ENCODE results near the gene OR2AE1. TPM values are rescaled to one million over a fixed set of nuclear protein-coding genes. Genes with fewer than 3 reads are reported as not detected.

Gene OR2AE1
- 0.20 and 0.31 TPM in 2 replicates for total RNA-seq

GRCh38 chr7:99876933-99877332 lies at the start of gene OR2AE1:
Gene OR2AE1 (minus strand): TSS chr7:99877033. CDS start chr7:99877033, 0 bp downstream.
- intact Hi-C loops (cut with micrococcal nuclease) = no loop called here
- no peaks in the 10 kb centered on the region for H3K4me1 Mint-ChIP-seq (ENCODE audit: low read depth)
- no peak within 1 kb of the TSS for H3K4me3 Mint-ChIP-seq
- DNase-seq (ENCODE audit: low spot score) = no peak
- H3K36me3 Mint-ChIP-seq (ENCODE audit: low read depth) = no peaks in the 10 kb centered on the region
- no peak within 1 kb of the TSS for H3K27ac Mint-ChIP-seq
- no peaks in the 10 kb centered on the region for H3K9me3 Mint-ChIP-seq
- peaks cover 7% of the 10 kb centered on the region for H3K27me3 Mint-ChIP-seq (ENCODE audit: insufficient read depth)

GRCh38 chr7:99926321-99926720 lies 49.5 kb upstream of the OR2AE1 start:
- Mint-ChIP-seq H3K36me3 (ENCODE audit: low read depth) (peaks cover 5% of the 10 kb centered on the region), H3K4me1 (ENCODE audit: low read depth) (peaks cover 24% of the 10 kb centered on the region), H3K27me3 (ENCODE audit: insufficient read depth) (peaks cover 20% of the 10 kb centered on the region), H3K27ac (no peak overlapping the region), H3K9me3 (no peaks in the 10 kb centered on the region), H3K4me3 (no peak overlapping the region)
- intact Hi-C loops (cut with micrococcal nuclease) = no loop called here
- DNase-seq (ENCODE audit: low spot score) = no peak

- no peak overlapping the region for H3K4me3 Mint-ChIP-seq
- no peak for DNase-seq (ENCODE audit: low spot score)
- peaks cover 8% of the 10 kb centered on the region for H3K36me3 Mint-ChIP-seq (ENCODE audit: low read depth)
- H3K27me3 Mint-ChIP-seq (ENCODE audit: insufficient read depth) = peaks cover 20% of the 10 kb centered on the region
- no peak overlapping the region for H3K27ac Mint-ChIP-seq
- H3K9me3 Mint-ChIP-seq = no peaks in the 10 kb centered on the region
- intact Hi-C loops (cut with micrococcal nuclease) = no loop called here
- H3K4me1 Mint-ChIP-seq (ENCODE audit: low read depth) = peaks cover 19% of the 10 kb centered on the region
Measured at GRCh38 chr7:99923200-99923599, 46.4 kb upstream of the OR2AE1 start.

GRCh38 chr7:99920149-99920548 lies 43.3 kb upstream of the OR2AE1 start:
- H3K4me3 Mint-ChIP-seq = peak overlapping the region; percentile 94
- no peaks in the 10 kb centered on the region for H3K9me3 Mint-ChIP-seq
- H3K36me3 Mint-ChIP-seq (ENCODE audit: low read depth) = peaks cover 22% of the 10 kb centered on the region
- H3K4me1 Mint-ChIP-seq (ENCODE audit: low read depth) = peaks cover 40% of the 10 kb centered on the region
- DNase-seq (ENCODE audit: low spot score) = no peak
- peak overlapping the region; percentile 96 for H3K27ac Mint-ChIP-seq
- intact Hi-C loops (cut with micrococcal nuclease) = no loop called here
- peaks cover under 1% of the 10 kb centered on the region for H3K27me3 Mint-ChIP-seq (ENCODE audit: insufficient read depth)

- Mint-ChIP-seq H3K36me3 (ENCODE audit: low read depth) (peaks cover 22% of the 10 kb centered on the region), H3K4me1 (ENCODE audit: low read depth) (peaks cover 40% of the 10 kb centered on the region)
- intact Hi-C loops (cut with micrococcal nuclease) = loop anchor here (1.0 to 2.0 kb wide), 12 partner anchors 10 to 453 kb away; partner anchors contain the start of genes ATP5MF, CNPY4, COPS6 and GJC3
Measured at GRCh38 chr7:99919814-99920112, 42.9 kb upstream of the OR2AE1 start.

GRCh38 chr7:99918959-99919813 lies 42.4 kb upstream of the OR2AE1 start, which contains the start of gene TRIM4:
Gene TRIM4 (minus strand): TSS chr7:99919530. CDS start chr7:99919401, 129 bp downstream.
- H3K4me1 Mint-ChIP-seq (ENCODE audit: low read depth) = peaks cover 44% of the 10 kb centered on the region
- DNase-seq (ENCODE audit: low spot score) = peak; percentile 92

More at GRCh38 chr7:99919814-99920112, 42.9 kb upstream of the OR2AE1 start:
- Mint-ChIP-seq H3K27ac (peak overlapping the region; percentile 96), H3K9me3 (no peaks in the 10 kb centered on the region), H3K4me3 (peak overlapping the region; percentile 94), H3K27me3 (ENCODE audit: insufficient read depth) (no peaks in the 10 kb centered on the region)
- no peak for DNase-seq (ENCODE audit: low spot score)

GRCh38 chr7:99910976-99911375 lies 34.1 kb upstream of the OR2AE1 start:
- Mint-ChIP-seq H3K27me3 (ENCODE audit: insufficient read depth) (no peaks in the 10 kb centered on the region), H3K4me1 (ENCODE audit: low read depth) (peaks cover 25% of the 10 kb centered on the region), H3K36me3 (ENCODE audit: low read depth) (peaks cover 28% of the 10 kb centered on the region), H3K4me3 (no peak overlapping the region), H3K27ac (no peak overlapping the region), H3K9me3 (no peaks in the 10 kb centered on the region)
- DNase-seq (ENCODE audit: low spot score) = no peak
- intact Hi-C loops (cut with micrococcal nuclease) = no loop called here

More at GRCh38 chr7:99918959-99919813, 42.4 kb upstream of the OR2AE1 start, which contains the start of gene TRIM4:
- Mint-ChIP-seq H3K36me3 (ENCODE audit: low read depth) (peaks cover 22% of the 10 kb centered on the region), H3K27ac (peak within 1 kb of the TSS; percentile 96), H3K4me3 (peak within 1 kb of the TSS; percentile 94), H3K9me3 (no peaks in the 10 kb centered on the region), H3K27me3 (ENCODE audit: insufficient read depth) (no peaks in the 10 kb centered on the region)
- intact Hi-C loops (cut with micrococcal nuclease) = loop anchor here (1.0 to 2.0 kb wide), 13 partner anchors 10 to 480 kb away; partner anchors contain the start of genes ATP5MF, CNPY4, COPS6 and GJC3

GRCh38 chr7:99901581-99901980 lies 24.7 kb upstream of the OR2AE1 start:
- peaks cover 3% of the 10 kb centered on the region for H3K9me3 Mint-ChIP-seq
- no peaks in the 10 kb centered on the region for H3K27me3 Mint-ChIP-seq (ENCODE audit: insufficient read depth)
- no peak overlapping the region for H3K27ac Mint-ChIP-seq
- peaks cover 61% of the 10 kb centered on the region for H3K36me3 Mint-ChIP-seq (ENCODE audit: low read depth)
- intact Hi-C loops (cut with micrococcal nuclease) = no loop called here
- no peak for DNase-seq (ENCODE audit: low spot score)
- peaks cover 9% of the 10 kb centered on the region for H3K4me1 Mint-ChIP-seq (ENCODE audit: low read depth)
- no peak overlapping the region for H3K4me3 Mint-ChIP-seq

GRCh38 chr7:99899830-99900519 lies 23.1 kb upstream of the OR2AE1 start:
- peaks cover 3% of the 10 kb centered on the region for H3K9me3 Mint-ChIP-seq
- H3K4me1 Mint-ChIP-seq (ENCODE audit: low read depth) = peaks cover 9% of the 10 kb centered on the region
- intact Hi-C loops (cut with micrococcal nuclease) = no loop called here
- DNase-seq (ENCODE audit: low spot score) = no peak
- H3K27ac Mint-ChIP-seq = no peak overlapping the region
- H3K4me3 Mint-ChIP-seq = no peak overlapping the region
- H3K36me3 Mint-ChIP-seq (ENCODE audit: low read depth) = peaks cover 58% of the 10 kb centered on the region
- H3K27me3 Mint-ChIP-seq (ENCODE audit: insufficient read depth) = no peaks in the 10 kb centered on the region

- H3K4me3 Mint-ChIP-seq = no peak overlapping the region
- intact Hi-C loops (cut with micrococcal nuclease) = no loop called here
- peaks cover 50% of the 10 kb centered on the region for H3K36me3 Mint-ChIP-seq (ENCODE audit: low read depth)
- no peaks in the 10 kb centered on the region for H3K27me3 Mint-ChIP-seq (ENCODE audit: insufficient read depth)
- no peak for DNase-seq (ENCODE audit: low spot score)
- H3K27ac Mint-ChIP-seq = no peak overlapping the region
- peaks cover 3% of the 10 kb centered on the region for H3K9me3 Mint-ChIP-seq
- peaks cover 9% of the 10 kb centered on the region for H3K4me1 Mint-ChIP-seq (ENCODE audit: low read depth)
Measured at GRCh38 chr7:99898836-99899235, 22.0 kb upstream of the OR2AE1 start.

GRCh38 chr7:99898023-99898357 lies 21.2 kb upstream of the OR2AE1 start:
- Mint-ChIP-seq H3K36me3 (ENCODE audit: low read depth) (peaks cover 49% of the 10 kb centered on the region), H3K4me3 (no peak overlapping the region), H3K4me1 (ENCODE audit: low read depth) (peaks cover 9% of the 10 kb centered on the region), H3K27ac (no peak overlapping the region), H3K9me3 (peaks cover 3% of the 10 kb centered on the region), H3K27me3 (ENCODE audit: insufficient read depth) (no peaks in the 10 kb centered on the region)
- intact Hi-C loops (cut with micrococcal nuclease) = no loop called here
- DNase-seq (ENCODE audit: low spot score) = no peak

- no peak for DNase-seq (ENCODE audit: low spot score)
- Mint-ChIP-seq H3K27ac (no peak overlapping the region), H3K4me3 (no peak overlapping the region), H3K9me3 (peaks cover 3% of the 10 kb centered on the region), H3K4me1 (ENCODE audit: low read depth) (peaks cover 9% of the 10 kb centered on the region), H3K36me3 (ENCODE audit: low read depth) (peaks cover 44% of the 10 kb centered on the region), H3K27me3 (ENCODE audit: insufficient read depth) (no peaks in the 10 kb centered on the region)
- intact Hi-C loops (cut with micrococcal nuclease) = no loop called here
Measured at GRCh38 chr7:99897322-99898022, 20.6 kb upstream of the OR2AE1 start.

Measured in activated T-helper 1 cell treated with anti-CD3 and anti-CD28 coated beads, Interleukin-12 subunit alpha, Interleukin-12 subunit beta, Interleukin-2, Interleukin-4 antibody, amounts not matched to agents 30 ng/mL and 10 ng/mL and 1 ng/mL, durations not matched to agents 14 hours and 24 hours and 36 hours (primary cell).